NCI-H2029 treated with DMSO at 0.1 percent for 48 hours (cell line): ENCODE results near the gene PAFAH1B1.

Source experiments
- DNase-seq: peaks from one replicate; lab custom pipeline; 2025; lab: John Stamatoyannopoulos, UW

PAFAH1B1 gene

DNA sequence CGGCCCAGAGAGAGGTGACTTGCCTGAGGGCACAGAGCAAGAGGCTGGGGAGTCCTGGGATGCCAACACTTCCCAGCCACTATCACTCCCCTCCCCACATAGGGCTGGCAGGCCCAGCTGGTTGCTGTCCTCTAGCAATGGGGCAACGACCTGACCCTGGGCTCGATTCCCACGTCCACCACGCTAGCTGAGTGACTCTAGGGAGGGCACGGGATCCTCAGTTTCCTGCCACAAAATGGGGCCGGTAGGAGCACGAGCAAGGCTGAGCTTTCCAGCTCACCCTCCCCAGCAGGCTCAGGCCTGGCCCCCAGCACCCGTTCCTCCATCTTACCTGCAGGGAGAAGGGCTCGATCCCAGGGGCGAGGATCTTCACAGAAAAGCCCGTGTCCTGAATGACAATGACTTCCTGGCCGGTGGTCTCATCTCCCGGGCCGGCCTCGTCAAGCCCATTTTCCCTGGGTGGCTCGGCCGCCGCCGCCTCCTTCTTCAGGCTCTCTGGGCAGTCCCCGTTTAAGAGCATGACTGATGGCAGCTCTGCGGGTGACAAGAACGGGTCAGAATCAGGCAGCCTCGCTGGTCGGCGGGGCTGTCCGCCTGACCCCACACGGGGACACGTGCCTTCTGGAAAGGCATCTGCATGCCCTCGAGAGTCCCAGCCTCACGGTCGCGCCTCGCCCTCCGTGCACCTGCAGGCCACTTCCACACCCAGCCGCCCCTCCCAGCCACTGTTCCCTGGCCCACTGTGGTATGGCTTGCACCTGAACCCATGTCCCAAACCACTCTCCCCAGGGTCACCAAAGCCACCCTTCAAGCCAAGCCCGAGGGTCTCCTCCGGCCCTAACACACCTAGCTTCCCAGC lies 110.8 kb downstream of the PAFAH1B1 start:
- no peak for DNase-seq

DNA sequence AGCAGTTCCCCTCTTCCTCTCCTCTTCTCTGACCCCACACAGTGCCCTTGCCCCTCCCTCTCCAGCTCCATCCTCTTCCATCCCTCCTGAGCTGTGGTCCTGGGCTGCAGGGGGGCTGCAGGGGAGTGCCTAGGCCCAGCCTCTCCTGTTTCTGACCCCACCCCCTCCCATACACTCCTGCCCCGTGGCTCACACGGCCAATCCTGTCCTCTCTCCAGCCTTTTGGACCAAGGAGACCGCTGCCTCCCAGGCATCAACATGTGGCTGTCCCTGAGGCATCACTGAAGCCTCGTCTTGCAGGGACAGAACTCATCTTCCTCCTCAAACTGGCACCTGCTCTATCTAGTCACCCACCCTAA lies 111.4 kb downstream of the PAFAH1B1 start:
- no peak for DNase-seq

DNA sequence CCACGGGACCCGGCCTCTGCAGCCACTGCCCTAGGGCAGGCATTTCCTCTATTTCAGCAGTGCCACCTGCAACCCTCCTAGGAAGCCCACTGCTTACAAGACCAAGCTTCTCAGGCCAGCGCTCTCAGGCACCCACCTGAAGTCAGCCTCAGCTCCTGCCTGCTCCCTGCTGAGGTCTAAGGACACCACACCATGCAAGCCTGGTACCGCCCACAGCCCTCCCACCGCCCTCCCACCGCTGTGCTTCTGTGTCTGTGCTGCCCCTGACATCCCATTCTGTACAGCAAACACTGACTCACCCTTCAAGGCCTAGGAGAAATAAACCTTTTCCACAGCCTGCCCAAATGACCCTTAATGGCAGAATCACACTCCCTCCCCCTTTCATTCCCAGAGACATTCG lies 111.8 kb downstream of the PAFAH1B1 start:
- DNase-seq = no peak

DNA sequence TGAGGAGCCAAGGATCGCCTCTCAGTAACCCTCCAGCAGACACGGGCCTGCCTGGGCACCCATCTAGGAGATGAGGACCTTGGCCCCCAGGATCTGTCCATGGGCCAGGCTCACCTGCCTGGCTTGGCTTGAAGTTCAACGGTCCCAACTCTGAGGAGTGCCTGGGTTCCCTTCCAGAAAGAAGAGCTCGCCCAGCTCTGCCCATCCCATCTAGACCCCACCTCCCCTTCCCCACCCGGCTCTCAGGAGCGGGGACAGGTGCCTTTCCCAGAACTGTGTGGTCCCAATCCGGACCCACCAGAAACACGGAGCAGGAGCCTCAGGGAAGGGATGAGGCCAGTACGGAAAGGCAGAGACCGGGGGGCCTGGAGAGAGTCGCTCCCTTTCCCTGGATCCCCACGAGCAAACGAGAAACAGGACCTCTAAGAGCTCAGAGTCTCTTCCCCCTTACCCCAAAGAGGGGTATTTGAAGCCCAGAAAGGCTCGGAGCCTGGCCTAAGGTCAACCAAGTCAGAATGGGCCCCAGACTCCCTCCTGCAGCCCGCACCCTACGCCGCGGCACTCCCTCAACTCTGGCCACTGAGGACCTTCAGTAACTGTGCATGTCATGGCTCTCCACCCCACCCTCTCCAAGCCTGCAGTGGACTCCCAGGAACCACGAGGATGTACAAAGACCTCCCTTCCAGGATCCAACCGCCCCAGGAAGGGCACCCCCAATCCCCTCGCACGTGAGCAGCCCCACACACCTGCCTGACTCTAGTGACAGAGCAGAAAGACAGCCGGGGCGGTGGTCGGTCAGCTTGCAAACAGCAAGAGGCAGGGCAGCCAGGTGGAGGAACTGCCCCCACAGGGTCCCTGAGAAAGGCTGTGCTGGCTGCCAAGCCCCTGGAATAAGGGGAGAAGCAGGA lies 112.7 kb downstream of the PAFAH1B1 start:
- DNase-seq = no peak

DNA sequence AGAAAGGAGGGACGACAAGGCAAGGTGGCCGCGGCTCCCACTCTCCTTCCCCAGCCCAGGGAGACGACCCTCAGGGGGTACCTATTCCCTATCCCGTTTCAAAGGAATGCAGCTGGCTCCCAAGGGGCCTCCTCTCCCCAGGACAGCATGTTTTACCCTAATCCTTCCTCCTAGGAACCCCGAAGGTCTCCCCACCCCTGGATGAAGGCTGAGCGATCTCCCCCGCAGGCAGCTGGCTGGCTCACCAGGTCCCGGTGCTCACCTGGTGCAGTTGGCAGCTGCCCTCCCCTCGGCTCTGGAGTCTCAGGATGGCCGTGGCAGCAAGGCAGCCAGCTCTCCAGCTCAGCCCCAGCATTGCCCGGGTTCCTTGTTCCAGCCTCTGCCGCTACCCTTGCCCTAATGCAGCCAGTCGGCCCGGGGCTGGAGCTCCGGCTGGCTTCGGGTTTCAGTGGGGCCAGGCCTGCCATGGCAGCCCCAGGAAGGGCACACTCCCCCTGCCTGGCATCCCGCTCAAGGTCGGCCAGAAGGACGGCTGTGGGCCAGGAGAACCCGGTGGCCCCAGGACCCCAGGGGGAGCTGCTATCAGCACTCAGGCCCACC lies 113.6 kb downstream of the PAFAH1B1 start:
- no peak for DNase-seq

DNA sequence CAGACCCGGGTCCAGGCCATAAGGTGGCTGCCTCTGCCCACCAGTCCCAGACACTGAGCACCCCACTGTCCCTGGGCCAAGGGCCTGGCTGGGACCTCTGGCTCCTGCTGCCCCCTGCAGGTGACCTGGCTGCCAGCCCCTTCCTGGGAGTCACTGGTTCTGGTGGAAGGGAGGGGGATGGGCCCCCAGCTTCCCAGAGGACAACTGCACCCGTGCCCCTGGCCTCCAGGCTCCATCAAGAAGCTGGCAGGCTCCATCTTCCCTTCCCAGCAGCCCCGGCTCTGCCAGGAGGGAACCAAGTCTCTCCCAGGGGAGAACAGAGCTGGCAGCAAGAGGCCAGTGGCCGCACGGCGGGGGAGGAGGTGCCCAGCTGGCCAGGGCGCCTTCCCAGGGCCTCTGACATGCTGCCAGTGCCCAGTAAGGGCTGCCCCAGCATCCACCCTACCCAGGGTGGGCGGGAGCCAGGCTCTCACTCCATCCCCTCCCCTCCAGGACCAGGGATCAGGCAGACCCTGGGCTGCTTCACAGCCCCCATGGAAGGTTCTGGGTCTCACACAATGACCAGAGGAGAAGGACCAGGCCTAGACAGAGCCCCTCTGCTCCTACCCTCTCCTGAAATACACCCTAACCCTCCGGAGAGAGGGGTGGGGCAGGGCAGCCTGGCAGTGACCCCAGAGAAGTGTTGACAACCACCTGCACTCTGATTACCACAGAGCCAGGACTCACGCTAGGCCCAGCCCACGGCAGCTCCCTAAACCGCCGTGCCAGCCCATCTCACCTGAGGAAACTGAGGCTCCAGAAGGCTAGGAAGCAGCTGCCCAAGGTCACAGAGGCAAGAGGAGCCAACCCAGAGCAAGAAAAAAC lies 114.5 kb downstream of the PAFAH1B1 start:
- DNase-seq = no peak

DNA sequence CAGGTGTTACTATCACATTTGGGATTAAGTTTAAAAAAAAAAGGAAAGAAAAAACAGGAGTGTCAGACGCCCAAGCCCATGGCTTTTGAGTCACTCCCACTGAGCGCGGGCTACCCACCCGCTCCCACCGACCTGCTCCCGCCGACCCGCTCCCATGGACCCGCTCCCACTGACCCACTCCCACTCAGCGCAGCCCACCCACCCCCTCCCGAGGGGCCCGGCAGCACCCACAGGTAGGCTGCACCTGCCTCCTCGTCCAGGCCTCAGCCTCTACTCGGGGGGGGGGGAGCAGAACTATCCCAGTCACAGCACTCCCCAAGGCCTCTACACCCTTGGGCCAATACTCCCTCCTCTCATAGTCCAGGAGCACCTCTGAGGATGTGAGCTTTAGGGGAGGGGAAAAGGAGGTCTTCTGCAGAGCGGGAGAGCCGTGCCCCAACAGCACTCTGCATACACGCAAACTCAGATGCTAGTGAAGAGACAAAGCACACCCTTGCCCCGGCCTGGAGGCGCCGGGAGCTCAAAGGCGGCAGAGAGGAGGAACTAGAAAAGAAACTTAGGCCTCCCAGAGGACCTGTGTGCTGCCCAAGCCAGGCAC lies 115.2 kb downstream of the PAFAH1B1 start:
- no peak for DNase-seq

DNA sequence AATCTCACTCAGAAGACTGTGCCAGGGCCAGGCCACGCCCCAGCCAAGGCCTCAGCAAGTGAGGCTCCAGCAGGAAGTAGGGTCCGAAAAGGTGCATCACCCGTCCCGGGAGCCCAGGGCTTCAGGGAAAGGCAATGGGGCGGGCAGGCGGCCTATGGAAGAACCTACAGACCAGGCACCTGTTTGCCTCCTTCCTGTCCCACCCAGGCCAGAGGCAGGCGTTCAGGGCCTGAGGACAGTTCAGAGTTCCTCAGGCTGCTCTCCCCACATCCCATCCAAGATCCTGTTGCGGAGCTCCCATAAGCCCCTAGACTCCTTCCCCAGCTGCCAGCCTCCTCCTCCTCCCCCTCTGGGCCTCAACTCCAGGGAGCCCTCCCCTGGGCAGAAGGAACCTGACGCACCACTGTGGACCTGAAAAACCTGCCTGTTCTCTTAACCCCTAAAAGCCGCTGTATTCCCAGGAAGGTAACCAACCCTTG lies 115.8 kb downstream of the PAFAH1B1 start:
- DNase-seq = no peak

DNA sequence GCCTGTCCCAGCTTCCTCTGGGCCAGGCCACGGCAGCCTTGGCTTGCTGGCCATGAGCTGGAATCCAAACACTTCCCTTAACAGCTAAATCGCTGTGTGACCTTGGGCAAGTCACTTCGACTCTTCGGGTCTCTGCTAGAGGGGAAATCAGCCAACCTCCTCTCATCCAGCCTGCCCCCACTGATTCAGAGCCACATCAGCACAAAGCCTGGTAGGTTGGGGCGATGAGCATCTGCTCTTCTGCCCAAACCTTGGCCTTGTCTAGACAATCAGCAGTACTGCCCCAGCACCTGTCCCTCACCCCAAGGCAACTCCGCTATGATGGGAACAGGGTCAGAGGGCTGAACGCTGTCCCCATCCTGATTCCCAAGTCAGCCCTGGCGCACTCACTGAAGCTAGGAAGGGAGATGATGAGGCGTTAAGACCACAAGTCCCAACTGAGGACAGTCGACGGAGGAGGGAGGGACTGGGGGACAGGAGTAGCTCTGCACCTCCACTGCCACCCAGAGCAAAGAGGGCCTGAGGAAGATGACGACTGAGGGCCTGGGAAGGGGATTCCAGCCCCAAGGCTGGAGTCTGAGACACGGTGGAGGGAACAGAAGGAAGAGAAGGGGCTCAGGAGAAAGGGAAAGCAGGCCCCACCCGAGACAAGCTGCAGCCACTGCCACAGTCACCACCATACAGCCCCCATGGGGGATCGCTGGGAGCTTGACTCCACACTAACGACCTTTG lies 116.8 kb downstream of the PAFAH1B1 start:
- DNase-seq = no peak

DNA sequence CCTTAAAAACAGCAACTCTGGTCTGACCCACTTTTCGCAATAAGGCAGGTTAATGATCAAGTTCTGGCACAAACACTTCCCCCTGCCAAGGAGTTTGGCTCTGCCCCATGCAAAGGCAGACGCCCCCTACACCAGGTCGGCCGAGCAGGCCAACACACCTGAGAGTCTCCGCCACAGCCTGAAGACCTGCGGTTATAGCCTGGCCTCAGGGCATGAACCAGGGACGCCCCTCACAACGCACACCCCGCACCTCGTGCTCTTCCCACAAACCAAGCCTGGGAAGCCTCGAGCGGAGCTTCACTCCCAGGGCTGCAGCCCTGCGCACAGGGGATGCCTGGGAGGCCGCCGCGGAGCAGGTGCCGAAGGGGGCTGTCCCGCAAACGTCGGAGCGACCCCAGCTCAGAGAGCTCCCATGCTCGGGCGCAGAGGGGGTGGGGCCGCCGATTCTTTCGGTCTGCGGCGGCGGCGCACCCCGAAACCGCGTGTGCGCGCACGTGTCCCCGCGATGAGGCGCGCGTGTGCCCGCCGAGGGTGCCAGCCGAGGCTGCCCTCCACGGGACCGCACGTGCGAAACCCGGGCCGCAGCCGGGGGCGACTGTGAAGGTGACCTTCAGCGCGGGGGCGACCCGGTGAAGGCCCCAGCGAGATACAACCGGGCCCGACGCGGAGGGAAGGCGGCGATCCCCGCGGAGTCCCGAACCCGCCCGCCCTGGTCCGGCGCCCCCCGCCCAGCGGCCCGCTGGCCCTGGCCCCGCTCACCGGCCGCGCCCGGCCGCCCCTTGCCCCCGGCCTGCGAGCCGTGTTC lies 117.6 kb downstream of the PAFAH1B1 start:
- no peak for DNase-seq

DNA sequence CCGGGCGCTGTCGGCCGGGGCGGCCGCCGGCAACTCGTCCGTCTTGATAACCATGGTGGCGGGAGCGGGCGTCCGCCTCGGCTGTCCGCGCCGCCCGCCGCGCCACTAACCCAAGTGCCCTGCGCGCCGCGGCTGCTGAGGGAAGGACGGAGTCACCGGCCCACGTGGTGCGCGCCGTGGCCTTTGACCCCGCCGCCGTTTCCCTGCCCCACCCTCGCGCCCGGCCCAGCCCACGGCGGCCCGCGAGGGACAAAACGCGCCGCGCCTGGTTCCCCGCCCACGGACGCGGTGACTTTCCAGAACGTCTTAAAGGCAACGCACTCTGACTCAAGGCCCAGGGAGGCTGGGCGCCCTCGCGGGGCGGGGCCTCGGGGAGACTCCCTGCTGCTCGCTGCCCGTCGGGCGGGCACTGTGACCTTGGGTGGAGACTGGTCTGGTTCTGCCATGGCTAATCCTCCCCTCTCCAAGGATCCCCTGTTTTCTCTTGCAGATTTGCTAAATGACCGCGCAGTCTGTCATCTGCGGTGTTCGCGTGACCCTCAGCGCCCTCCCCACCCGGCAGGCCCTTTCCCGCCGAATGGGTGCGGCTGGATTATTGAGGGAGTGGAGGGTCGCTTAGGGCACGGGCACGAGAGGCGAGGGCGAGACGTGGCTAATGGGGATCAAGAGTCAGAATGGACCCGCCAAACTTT lies 118.3 kb downstream of the PAFAH1B1 start, which contains the start of gene CLUH:
Gene CLUH (minus strand): TSS at position 157 of the 692 bp plus-strand sequence. CDS start 103 bp downstream, at position 54.
- DNase-seq = peak; percentile 14

DNA sequence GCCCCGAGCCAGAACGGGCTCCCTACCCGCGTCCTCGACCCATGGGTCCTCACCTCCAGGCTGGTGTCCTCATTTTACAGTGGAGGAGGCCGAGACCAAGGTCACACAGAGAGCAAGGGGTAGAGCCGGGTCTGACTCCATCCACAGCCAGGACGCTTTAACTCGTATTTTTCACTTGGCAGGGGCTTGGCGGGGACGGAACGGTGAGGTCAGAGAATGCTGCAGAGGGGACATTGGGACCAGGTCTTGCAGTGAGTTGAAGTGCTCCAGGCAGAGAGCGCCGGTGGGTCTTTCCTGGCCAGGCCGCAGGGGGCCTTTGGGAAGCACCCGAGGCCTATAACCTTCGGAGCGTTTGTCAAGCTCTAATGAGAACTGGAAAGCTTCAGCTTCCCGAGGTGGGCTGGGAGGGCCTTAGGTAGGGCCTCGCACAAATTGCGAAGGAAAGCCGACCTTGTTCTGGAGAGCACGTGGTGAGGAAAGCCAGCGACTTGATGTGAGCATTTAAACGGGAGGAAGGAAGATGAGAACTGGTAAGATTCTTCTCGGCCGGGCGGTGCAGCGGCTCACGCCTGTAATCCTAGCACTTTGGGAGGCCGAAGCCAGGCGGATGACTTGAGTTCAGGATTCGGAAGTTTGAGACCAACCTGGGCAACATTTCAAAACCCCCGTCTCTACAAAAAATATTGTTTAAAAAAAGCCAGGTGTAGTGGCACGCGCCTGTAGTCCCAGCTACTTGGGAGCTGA lies 119.0 kb downstream of the PAFAH1B1 start:
- no peak for DNase-seq

DNA sequence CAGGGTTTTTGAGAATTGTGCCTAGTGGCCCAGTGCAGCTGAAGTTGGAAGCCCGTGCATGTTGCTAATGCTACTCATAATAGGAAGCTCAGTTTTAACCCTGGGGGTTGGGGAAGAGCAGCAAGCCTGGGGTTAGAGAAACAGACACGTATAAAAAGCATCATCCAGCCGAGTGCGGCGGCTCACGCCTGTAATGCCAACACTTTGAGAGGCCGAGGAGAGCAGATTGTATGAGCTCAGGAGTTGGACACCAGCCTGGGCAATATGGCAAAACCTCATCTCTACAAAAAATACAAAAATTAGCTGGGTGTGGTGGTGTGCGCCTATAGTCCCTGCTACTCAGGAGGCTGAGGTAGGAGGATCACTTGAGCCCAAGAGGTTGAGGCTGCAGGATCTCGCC lies 120.4 kb downstream of the PAFAH1B1 start:
- no peak for DNase-seq

DNA sequence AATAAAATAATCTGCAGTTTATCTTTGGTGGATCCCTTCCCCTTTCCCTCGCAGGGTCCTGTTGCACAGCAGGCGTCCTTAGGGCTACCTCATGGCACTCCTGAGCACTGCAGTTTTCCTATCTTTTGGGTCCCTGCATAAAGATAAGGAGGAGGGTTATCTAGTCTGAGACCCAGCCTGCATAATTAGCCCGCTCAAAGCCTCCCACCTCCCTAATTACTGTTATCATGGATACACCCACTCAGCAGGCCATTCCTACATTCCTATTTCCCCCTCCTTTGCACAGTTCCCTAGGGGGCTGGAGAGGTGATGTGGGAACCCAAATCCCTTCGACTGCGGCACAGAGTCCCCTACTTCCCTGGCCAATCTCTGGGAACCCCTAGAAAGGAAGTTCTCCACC lies 123.2 kb downstream of the PAFAH1B1 start:
- no peak for DNase-seq

DNA sequence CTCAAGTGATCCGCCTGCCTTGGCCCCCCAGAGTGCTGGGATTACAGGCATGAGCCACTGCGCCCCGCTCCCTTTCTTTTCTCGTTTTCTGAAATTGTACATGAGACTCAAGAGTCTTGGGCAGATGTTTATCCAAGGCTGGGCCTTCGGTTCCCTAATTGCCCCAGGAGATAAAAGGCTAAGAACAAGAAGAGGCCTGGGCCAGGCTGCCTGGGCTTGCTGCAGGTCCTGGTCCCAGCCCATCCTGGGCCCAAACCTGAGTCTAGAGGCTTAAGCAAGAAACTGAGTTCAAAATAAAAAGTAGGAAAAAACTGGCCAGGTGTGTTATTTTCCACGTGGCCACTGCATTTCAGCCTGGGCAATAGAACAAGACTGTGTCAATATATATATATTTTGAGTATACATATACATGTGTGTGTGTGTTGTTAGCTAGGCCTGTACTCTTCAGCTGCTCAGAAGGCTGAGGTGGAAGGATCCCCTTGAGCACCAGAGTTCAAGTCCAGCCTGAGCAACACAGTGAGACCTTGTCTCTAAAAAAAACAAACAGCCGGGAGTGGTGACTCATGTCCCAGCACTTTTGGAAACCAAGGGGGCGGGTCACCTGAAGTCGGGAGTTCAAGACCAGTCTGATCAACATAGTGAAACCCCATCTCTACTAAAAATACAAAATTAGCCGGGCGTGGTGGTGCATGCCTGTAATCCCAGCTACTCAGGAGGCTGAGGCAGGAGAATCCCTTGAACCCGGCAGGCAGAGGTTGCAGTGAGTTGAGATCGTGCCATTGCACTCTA lies 124.9 kb downstream of the PAFAH1B1 start:
- DNase-seq = no peak

DNA sequence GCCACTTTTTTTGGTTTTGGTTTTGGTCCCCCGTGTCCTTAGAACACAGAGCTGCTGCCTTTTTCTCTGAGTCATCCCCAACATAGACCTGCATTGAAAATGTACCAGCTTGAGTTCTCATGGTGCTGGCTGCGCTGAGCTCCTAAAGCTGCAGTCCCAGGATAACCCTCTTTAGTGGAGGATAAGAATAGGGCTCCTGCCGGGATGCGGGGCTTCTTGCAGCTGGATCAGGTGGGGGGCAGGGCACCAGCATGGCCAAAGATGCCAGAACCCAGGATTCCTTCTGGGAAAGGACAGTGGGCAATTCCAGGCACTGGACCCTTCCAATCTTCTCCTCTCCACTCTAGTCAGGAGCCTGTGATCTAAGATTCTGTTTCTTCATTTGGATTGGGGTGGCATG lies 126.4 kb downstream of the PAFAH1B1 start:
- no peak for DNase-seq

DNA sequence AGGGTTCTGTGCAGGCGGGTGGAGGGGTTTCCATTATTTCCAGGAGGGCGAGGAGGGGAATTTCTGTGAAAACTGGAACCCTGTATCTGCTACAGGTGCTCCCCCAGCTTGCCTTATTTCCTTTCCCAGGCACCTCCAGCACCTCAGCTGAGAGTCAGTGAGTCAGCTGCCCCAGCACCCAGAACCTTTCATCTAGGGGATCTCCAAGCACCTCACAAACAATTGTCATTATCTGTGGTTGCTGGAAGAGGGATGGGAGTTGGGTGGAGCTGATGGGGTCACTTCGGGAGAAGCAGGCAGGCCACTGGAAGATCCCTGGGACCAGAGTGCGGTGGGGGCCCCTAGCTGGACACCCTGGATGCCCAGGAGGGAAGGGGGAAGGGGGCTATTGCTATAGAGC lies 128.1 kb downstream of the PAFAH1B1 start:
- DNase-seq = no peak
